K562 (cell line): ENCODE results near the gene ZNF668. TPM values are rescaled to one million over a fixed set of nuclear protein-coding genes. Genes with fewer than 3 reads are reported as not detected.

Experiments used
- ATAC-seq: fragments of 200-7000 bp; cut with Tn5 transposase; 3 replicates; pipeline ENCODE4 v1.9.1; 2020; ENCODE audit warnings: moderate library complexity
- BruUV-seq: library from RNA; stranded (reverse); fragments of 400-500 nt; replicated peaks from 2 replicates; lab custom pipeline; 2021; lab: Mats Ljungman, UMichigan
- CTCF ChIA-PET: fragments of 300-600 bp; formaldehyde crosslinking; extraction: SDS; loops from one replicate; lab custom pipeline; 2021; ENCODE audit warnings: low intra/inter-chr PET ratio; lab: Yijun Ruan, JAX
- POLR2A ChIA-PET: fragments of 300-600, 350-650 bp; sonication (Branson Sonifier 250); formaldehyde crosslinking; extraction: SDS; loops from one replicate; lab custom pipeline; 2021; ENCODE audit warnings: antibody characterized with exemption, inconsistent platforms; lab: Yijun Ruan, JAX
- DNase-seq, 4 experiments: peaks; one replicate each; pipeline versions ENCODE4 v3.0.0 to v3.0.0-alpha.2; 2011 to 2018; ENCODE audit warnings: low spot score in 3 of 4, mixed read lengths in 3 of 4; ENCODE audit errors: extremely low read depth in 1 of 4
- FAIRE-seq: peaks from 2 replicates; lab custom pipeline; 2011; peaks lifted over from hg19 to GRCh38; lab: Jason Lieb, UNC
- H2AFZ ChIP-seq: 2 replicates; pipeline ENCODE4 v1.6.0; 2011; ENCODE audit warnings: low read depth, low read length, control low read depth, inconsistent platforms
- H3K27ac ChIP-seq: fragments of 200-600 bp; 3 replicates; pipeline ENCODE4 v1.8.0; 2011; ENCODE audit warnings: low read depth, mild to moderate bottlenecking, control low read depth, inconsistent platforms, low read length, moderate library complexity, mixed read lengths; ENCODE audit errors: extremely low read depth
- H3K27me3 ChIP-seq, 2 experiments: fragments of 300-600 bp in 1 of 2; 2 replicates in 1 of 2; 3 replicates in 1 of 2; pipeline versions ENCODE4 v1.6.0 to v1.8.0; 2011; ENCODE audit warnings: inconsistent platforms in 2 of 2, low read length in 2 of 2, mild to moderate bottlenecking in 1 of 2, mixed read lengths in 1 of 2, moderate library complexity in 1 of 2; ENCODE audit not compliant: control insufficient read depth in 2 of 2, insufficient read depth in 2 of 2
- H3K36me3 ChIP-seq: fragments of 300-600 bp; 3 replicates; pipeline ENCODE4 v1.8.0; 2011; ENCODE audit warnings: mild to moderate bottlenecking, low read length, inconsistent platforms; ENCODE audit not compliant: control insufficient read depth, insufficient read depth
- H3K4me1 ChIP-seq, 2 experiments: fragments of 200-600 bp in 1 of 2; replicated peaks in 1 of 2; 2 replicates in 1 of 2; 3 replicates in 1 of 2; pipeline versions ENCODE4 v1.5.1 to v1.8.0; 2011; ENCODE audit warnings: inconsistent platforms in 2 of 2, low read length in 2 of 2, mild to moderate bottlenecking in 1 of 2, mixed read lengths in 1 of 2, moderate library complexity in 1 of 2; ENCODE audit not compliant: control insufficient read depth in 2 of 2, insufficient read depth in 2 of 2
- H3K4me2 ChIP-seq: 2 replicates; pipeline ENCODE4 v1.6.1; 2011; ENCODE audit warnings: low read length, control low read depth, inconsistent platforms, mixed read lengths; ENCODE audit not compliant: insufficient read depth
- H3K4me3 ChIP-seq: fragments of 200-600 bp; sonication (generic), shearing (Covaris generic); 2 replicates; pipeline ENCODE4 v1.5.1; 2016; ENCODE audit warnings: control low read depth, inconsistent platforms
- H3K79me2 ChIP-seq: fragments of 200-600 bp; 3 replicates; pipeline ENCODE4 v1.8.0; 2011; ENCODE audit warnings: low read length, inconsistent platforms; ENCODE audit not compliant: control insufficient read depth, insufficient read depth
- H3K9ac ChIP-seq, 2 experiments: 2 replicates each; pipeline versions ENCODE4 v1.6.0 to v1.6.1; 2011; ENCODE audit warnings: low read depth in 2 of 2, low read length in 2 of 2, control low read depth in 1 of 2, inconsistent platforms in 1 of 2, mild to moderate bottlenecking in 1 of 2, mixed read lengths in 1 of 2; ENCODE audit not compliant: insufficient read depth in 1 of 2
- H3K9me1 ChIP-seq: one replicate; pipeline ENCODE4 v1.6.0; 2011; ENCODE audit warnings: inconsistent platforms, mild to moderate bottlenecking, low read length, moderate library complexity; ENCODE audit not compliant: control insufficient read depth, insufficient read depth
- H3K9me3 ChIP-seq: replicated peaks from 2 replicates; pipeline ENCODE4 v1.5.1; 2011; ENCODE audit warnings: low read depth, low read length, inconsistent platforms; ENCODE audit not compliant: control insufficient read depth, insufficient read depth
- H4K20me1 ChIP-seq: replicated peaks from 2 replicates; pipeline ENCODE4 v1.6.1; 2011; ENCODE audit warnings: low read length, inconsistent platforms, mixed read lengths; ENCODE audit not compliant: control insufficient read depth, insufficient read depth
- BCOR ChIP-seq: fragments of 450-650 bp; IDR thresholded peaks from 2 replicates; pipeline ENCODE4 v1.6.1; 2016
- ESRRA ChIP-seq: fragments of 450-650 bp; IDR thresholded peaks from 2 replicates; pipeline ENCODE4 v1.6.1; 2014; ENCODE audit warnings: low read depth, mild to moderate bottlenecking, moderate library complexity, borderline replicate concordance
- FIP1L1 ChIP-seq: fragments of 200-400 bp; formaldehyde crosslinking; IDR thresholded peaks from 2 replicates; pipeline ENCODE4 v1.6.1; 2018; ENCODE audit warnings: mild to moderate bottlenecking, low read depth, low read length; ENCODE audit not compliant: poor library complexity, severe bottlenecking
- GTF2F1 ChIP-seq: IDR thresholded peaks from 2 replicates; pipeline ENCODE4 v1.6.1; 2011; ENCODE audit warnings: low read depth, low read length, improper control_type of control experiment
- HDAC2 ChIP-seq: fragments of 450-650 bp; IDR thresholded peaks from 2 replicates; pipeline ENCODE4 v1.6.1; 2016; ENCODE audit warnings: mild to moderate bottlenecking
- SAP30 ChIP-seq: fragments of 200-600 bp; sonication (generic); IDR thresholded peaks from 2 replicates; pipeline ENCODE4 v1.6.1; 2012; ENCODE audit warnings: borderline replicate concordance, low read depth, mild to moderate bottlenecking, moderate library complexity, low read length, control low read depth, inconsistent platforms; ENCODE audit not compliant: insufficient read depth, poor library complexity, severe bottlenecking
- TAF9B ChIP-seq: fragments of 450-650 bp; IDR thresholded peaks from 2 replicates; pipeline ENCODE4 v1.6.1; 2018; ENCODE audit warnings: mild to moderate bottlenecking; ENCODE audit not compliant: partially characterized antibody
- ZNF766 ChIP-seq: fragments of 200-800 bp; sonication (Bioruptor generic); conservative IDR thresholded peaks from 2 replicates; pipeline ENCODE4 v1.6.1; 2016; ENCODE audit warnings: missing genetic modification characterization, missing compliant biosample characterization
- WGBS: fragments of 100-300 bp; shearing (Covaris generic); methylation state at CpG from one replicate; pipeline ENCODE4 v1.1.6; 2016; ENCODE audit warnings: low coverage, mixed read lengths; ENCODE audit not compliant: insufficient coverage; ENCODE audit errors: missing lambda C conversion rate; 5-methylcytosine and 5-hydroxymethylcytosine counted together
- in situ Hi-C: fragments of 300-500 bp; cut with MboI; formaldehyde crosslinking; loops from 4 replicates; pipeline ENCODE4 v1.15.0; 2018; ENCODE audit warnings: inconsistent platforms, mixed read lengths
- intact Hi-C: fragments of 100-400 bp; cut with micrococcal nuclease; formaldehyde crosslinking; loops from 2 replicates; pipeline ENCODE4 v1.14.2; 2022
- polyA plus RNA-seq, 8 experiments: library from polyadenylated mRNA; depleted of rRNA in 4 of 8; stranded (reverse) in 5 of 8; unstranded in 3 of 8; fragments of >200 nt; fragmentation: Nextera tagmentation in 2 of 8; fragmentation: Illumina TruSeq in 1 of 8; extraction: Ambion mirVana in 2 of 8; extraction: Trizol in 1 of 8; gene quantifications; 2 replicates each; pipeline versions ENCODE4 v1.2.1 to v1.2.3, GENCODE V29; 2011 to 2014; ENCODE audit warnings: inconsistent platforms in 1 of 8, missing spikeins in 1 of 8
- total RNA-seq, 7 experiments: library from RNA; depleted of rRNA in 6 of 7; stranded (reverse); fragments of >200 nt in 6 of 7; fragmentation: Illumina TruSeq in 2 of 7; extraction: Trizol in 2 of 7; gene quantifications; 2 replicates each; pipeline versions ENCODE4 v1.2.1 to v1.2.3, GENCODE V29; 2011 to 2021; ENCODE audit warnings: low replicate concordance in 1 of 7
- TF ChIP-seq, protein P1 (sequence below): fragments of 250-450 bp; sonication (Bioruptor Pico); IDR thresholded peaks from 2 replicates; pipeline ENCODE4 v1.4.0; 2020; ENCODE audit warnings: mild to moderate bottlenecking, moderate library complexity, borderline replicate concordance
- TF ChIP-seq, protein P2 (sequence below): sonication (generic); formaldehyde crosslinking; IDR thresholded peaks from 2 replicates; pipeline ENCODE4 v1.8.0; 2023; ENCODE audit warnings: mild to moderate bottlenecking, missing genetic modification reagents
- TF ChIP-seq, protein P3 (sequence below): fragments of 200-800 bp; sonication (Bioruptor generic); IDR thresholded peaks from 2 replicates; pipeline ENCODE4 v1.6.1; 2017; ENCODE audit warnings: missing genetic modification characterization, missing compliant biosample characterization

ZNF668 gene
- total and polyA plus RNA-seq, 9 of the 15 experiments (the other 6 are each of a cell fraction or from before 2014, with no cell fraction given) = 0.04 to 15.3 (median 3.8) TPM; not detected in 1

DNA sequence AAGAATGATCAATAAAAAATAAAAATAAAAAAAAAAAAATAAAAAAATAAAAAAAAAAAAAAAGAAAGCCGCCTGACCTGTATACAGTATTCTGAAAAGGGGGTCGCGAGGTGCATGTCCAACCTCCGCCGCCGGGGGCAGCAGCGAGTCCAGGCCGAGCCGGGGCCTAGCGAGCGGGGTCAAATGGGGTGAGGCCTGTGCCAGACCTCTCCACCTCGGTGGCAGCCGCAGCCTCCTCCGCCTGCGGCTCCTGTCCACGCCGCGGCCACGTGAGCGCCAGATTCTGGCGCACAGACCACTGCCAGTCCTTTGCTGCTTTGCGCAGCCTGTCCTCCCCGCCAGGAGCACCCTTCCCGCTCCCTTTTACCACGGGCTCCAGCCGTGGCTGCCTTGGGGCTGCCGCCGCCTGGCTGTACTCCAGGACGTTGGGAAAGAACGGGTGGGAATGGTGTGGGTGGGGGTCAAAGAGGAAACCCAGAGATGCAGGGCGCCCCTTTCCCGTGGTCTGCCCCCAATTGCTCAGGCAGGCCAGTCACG is 31.7 kb upstream of the ZNF668 start:
- ATAC-seq (peak; percentile 82), DNase-seq (peak; percentile 87 to 89 (median 87)), FAIRE-seq (peak; percentile 64)
- Histone ChIP-seq H3K9me1 (no peaks in the 10 kb centered on the region), H3K4me2 (0 out of 2 replicates have a peak overlapping the region, but pooled peaks have one; percentile 37), H3K79me2 (peaks cover 13% of the 10 kb centered on the region), H4K20me1 (no peaks in the 10 kb centered on the region), H3K27ac (peak overlapping the region; percentile 79), H3K36me3 (peaks cover 16% of the 10 kb centered on the region; the same call in 2 of the 3 replicates), H3K9ac (peak overlapping the region; percentile 62 to 95), H2AFZ (peak overlapping the region; percentile 98), H3K4me3 (no peak overlapping the region), H3K4me1 (peaks cover 13 to 33% of the 10 kb centered on the region in 2 experiments), H3K27me3 (no peaks in the 10 kb centered on the region), H3K9me3 (no peaks in the 10 kb centered on the region)
- CTCF ChIA-PET = interaction anchor here (0.6 kb wide), 1 partner anchor 217 kb away, joined by 3 read pairs; no protein-coding TSS in a partner anchor
- intact Hi-C loops (loop anchor here (5.0 kb wide), 1 partner anchor 37 kb away; no protein-coding TSS in a partner anchor), in situ Hi-C loops (no loop called here)
- BruUV-seq = no TSS peak
- 7% methylated on average over 28 of the region's 33 CpGs for WGBS
- POLR2A ChIA-PET = no interaction called here
- TF ChIP-seq SAP30 (no peak), HDAC2 (0 out of 2 replicates have a peak, but pooled peaks have one; percentile 37), GTF2F1 (no peak), ZNF766 (no peak), TAF9B (peak; percentile 25), BCOR (peak; percentile 47), ESRRA (peak; percentile 82; the same call in 1 of the 2 replicates), FIP1L1 (peak; percentile 73)
- TF ChIP-seq, protein P1, sequence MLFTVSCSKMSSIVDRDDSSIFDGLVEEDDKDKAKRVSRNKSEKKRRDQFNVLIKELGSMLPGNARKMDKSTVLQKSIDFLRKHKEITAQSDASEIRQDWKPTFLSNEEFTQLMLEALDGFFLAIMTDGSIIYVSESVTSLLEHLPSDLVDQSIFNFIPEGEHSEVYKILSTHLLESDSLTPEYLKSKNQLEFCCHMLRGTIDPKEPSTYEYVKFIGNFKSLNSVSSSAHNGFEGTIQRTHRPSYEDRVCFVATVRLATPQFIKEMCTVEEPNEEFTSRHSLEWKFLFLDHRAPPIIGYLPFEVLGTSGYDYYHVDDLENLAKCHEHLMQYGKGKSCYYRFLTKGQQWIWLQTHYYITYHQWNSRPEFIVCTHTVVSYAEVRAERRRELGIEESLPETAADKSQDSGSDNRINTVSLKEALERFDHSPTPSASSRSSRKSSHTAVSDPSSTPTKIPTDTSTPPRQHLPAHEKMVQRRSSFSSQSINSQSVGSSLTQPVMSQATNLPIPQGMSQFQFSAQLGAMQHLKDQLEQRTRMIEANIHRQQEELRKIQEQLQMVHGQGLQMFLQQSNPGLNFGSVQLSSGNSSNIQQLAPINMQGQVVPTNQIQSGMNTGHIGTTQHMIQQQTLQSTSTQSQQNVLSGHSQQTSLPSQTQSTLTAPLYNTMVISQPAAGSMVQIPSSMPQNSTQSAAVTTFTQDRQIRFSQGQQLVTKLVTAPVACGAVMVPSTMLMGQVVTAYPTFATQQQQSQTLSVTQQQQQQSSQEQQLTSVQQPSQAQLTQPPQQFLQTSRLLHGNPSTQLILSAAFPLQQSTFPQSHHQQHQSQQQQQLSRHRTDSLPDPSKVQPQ (CRISPR knock-in tag) = no peak
- TF ChIP-seq, protein P2, sequence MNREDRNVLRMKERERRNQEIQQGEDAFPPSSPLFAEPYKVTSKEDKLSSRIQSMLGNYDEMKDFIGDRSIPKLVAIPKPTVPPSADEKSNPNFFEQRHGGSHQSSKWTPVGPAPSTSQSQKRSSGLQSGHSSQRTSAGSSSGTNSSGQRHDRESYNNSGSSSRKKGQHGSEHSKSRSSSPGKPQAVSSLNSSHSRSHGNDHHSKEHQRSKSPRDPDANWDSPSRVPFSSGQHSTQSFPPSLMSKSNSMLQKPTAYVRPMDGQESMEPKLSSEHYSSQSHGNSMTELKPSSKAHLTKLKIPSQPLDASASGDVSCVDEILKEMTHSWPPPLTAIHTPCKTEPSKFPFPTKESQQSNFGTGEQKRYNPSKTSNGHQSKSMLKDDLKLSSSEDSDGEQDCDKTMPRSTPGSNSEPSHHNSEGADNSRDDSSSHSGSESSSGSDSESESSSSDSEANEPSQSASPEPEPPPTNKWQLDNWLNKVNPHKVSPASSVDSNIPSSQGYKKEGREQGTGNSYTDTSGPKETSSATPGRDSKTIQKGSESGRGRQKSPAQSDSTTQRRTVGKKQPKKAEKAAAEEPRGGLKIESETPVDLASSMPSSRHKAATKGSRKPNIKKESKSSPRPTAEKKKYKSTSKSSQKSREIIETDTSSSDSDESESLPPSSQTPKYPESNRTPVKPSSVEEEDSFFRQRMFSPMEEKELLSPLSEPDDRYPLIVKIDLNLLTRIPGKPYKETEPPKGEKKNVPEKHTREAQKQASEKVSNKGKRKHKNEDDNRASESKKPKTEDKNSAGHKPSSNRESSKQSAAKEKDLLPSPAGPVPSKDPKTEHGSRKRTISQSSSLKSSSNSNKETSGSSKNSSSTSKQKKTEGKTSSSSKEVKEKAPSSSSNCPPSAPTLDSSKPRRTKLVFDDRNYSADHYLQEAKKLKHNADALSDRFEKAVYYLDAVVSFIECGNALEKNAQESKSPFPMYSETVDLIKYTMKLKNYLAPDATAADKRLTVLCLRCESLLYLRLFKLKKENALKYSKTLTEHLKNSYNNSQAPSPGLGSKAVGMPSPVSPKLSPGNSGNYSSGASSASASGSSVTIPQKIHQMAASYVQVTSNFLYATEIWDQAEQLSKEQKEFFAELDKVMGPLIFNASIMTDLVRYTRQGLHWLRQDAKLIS (CRISPR knock-in tag) = 0 out of 2 replicates have a peak, but pooled peaks have one; percentile 40
- TF ChIP-seq, protein P3, sequence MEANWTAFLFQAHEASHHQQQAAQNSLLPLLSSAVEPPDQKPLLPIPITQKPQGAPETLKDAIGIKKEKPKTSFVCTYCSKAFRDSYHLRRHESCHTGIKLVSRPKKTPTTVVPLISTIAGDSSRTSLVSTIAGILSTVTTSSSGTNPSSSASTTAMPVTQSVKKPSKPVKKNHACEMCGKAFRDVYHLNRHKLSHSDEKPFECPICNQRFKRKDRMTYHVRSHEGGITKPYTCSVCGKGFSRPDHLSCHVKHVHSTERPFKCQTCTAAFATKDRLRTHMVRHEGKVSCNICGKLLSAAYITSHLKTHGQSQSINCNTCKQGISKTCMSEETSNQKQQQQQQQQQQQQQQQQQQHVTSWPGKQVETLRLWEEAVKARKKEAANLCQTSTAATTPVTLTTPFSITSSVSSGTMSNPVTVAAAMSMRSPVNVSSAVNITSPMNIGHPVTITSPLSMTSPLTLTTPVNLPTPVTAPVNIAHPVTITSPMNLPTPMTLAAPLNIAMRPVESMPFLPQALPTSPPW (CRISPR knock-in tag) = 0 out of 2 replicates have a peak, but pooled peaks have one; percentile 36
